Uterus (tissue), 4 donors: Measurements from ENCODE around the gene RPS6KA2. TPM values are rescaled to one million over a fixed set of nuclear protein-coding genes. Genes with fewer than 3 reads are reported as not detected.
"Not testable (repeated sequence)": the region's sequence is repeated elsewhere in the genome, so short reads cannot be mapped to it uniquely, and the experiment has no call there.

Source experiments
- DNase-seq, 2 donors: peaks; one replicate each; pipeline ENCODE4 v3.0.0-alpha.2; 2019 to 2020
- H3K27ac ChIP-seq, 2 donors: fragments of 200-600 bp; sonication (generic); 1 replicate in 1 of 2; 2 replicates in 1 of 2; pipeline ENCODE4 v1.5.1; 2016 to 2018
- H3K27me3 ChIP-seq, 2 donors: fragments of 200-600 bp; sonication (generic); one replicate each; pipeline ENCODE4 v1.5.1; 2018 to 2019; ENCODE audit warnings: control low read depth in 1 of 2
- H3K36me3 ChIP-seq, 2 donors: fragments of 200-600 bp; sonication (generic); one replicate each; pipeline ENCODE4 v1.5.1; 2019; ENCODE audit warnings: control low read depth in 1 of 2
- H3K4me1 ChIP-seq, 2 donors: fragments of 200-600 bp; sonication (generic); one replicate each; pipeline ENCODE4 v1.5.1; 2018 to 2019; ENCODE audit warnings: control low read depth in 1 of 2
- H3K4me3 ChIP-seq, 2 donors: fragments of 200-600 bp; sonication (generic); 1 replicate in 1 of 2; 2 replicates in 1 of 2; pipeline ENCODE4 v1.5.1; 2018 to 2019; ENCODE audit warnings: mild to moderate bottlenecking in 1 of 2
- H3K9me3 ChIP-seq, 2 donors: fragments of 200-600 bp; sonication (generic); one replicate each; pipeline ENCODE4 v1.5.1; 2019; ENCODE audit warnings: control low read depth in 1 of 2
- CTCF ChIP-seq, 4 experiments: fragments of 200-600 bp in 2 of 4; fragments of 450-650 bp in 2 of 4; sonication (generic) in 2 of 4; IDR thresholded peaks; one replicate each; pipeline ENCODE4 v1.5.1; 2016 to 2019; ENCODE audit warnings: antibody characterized with exemption in 4 of 4, mild to moderate bottlenecking in 2 of 4, moderate library complexity in 1 of 4
- POLR2A ChIP-seq, 2 donors: fragments of 450-650 bp; IDR thresholded peaks; one replicate each; pipeline ENCODE4 v1.6.1; 2016; ENCODE audit warnings: antibody characterized with exemption in 2 of 2, mild to moderate bottlenecking in 1 of 2, moderate library complexity in 1 of 2
- intact Hi-C: fragments of 100-400 bp; cut with DNase I; formaldehyde crosslinking; loops from one replicate; pipeline ENCODE4 v1.15.1; 2023; ENCODE audit warnings: low total_unique reads
- total RNA-seq, 4 donors: library from RNA; depleted of rRNA in 3 of 4; stranded (reverse); fragments of >200 nt in 3 of 4; gene quantifications; one replicate each; pipeline versions ENCODE4 v1.1.0 to v1.2.4, GENCODE V29; 2014 to 2023
- donor health status: DM: yes; HTN: yes; CAD: no.

The RPS6KA2 gene
- total RNA-seq, 4 donors from 2014 or later, result 34.0 to 78.4 (median 55.8) TPM

GRCh38 chr6:166369782-166370181 lies 257.3 kb downstream of the RPS6KA2 start:
- H3K4me3 ChIP-seq, result no peak overlapping the region
- H3K36me3 ChIP-seq, result no peaks in the 10 kb centered on the region
- no peaks in the 10 kb centered on the region for H3K9me3 ChIP-seq
- H3K27ac ChIP-seq, result no peak overlapping the region
- no peak for TF ChIP-seq CTCF (IDR thresholded peaks at IDR 0.05)
- no peak for TF ChIP-seq POLR2A (IDR thresholded peaks at IDR 0.05)
- no peaks in the 10 kb centered on the region for H3K4me1 ChIP-seq
- H3K27me3 ChIP-seq, result no peaks in the 10 kb centered on the region
- DNase-seq, result no peak
- intact Hi-C loops, result no loop called here

- no peaks in the 10 kb centered on the region for H3K27me3 ChIP-seq
- H3K9me3 ChIP-seq, result no peaks in the 10 kb centered on the region
- TF ChIP-seq POLR2A (IDR thresholded peaks at IDR 0.05), result no peak
- TF ChIP-seq CTCF (IDR thresholded peaks at IDR 0.05), result no peak
- H3K4me1 ChIP-seq, result no peaks in the 10 kb centered on the region
- H3K27ac ChIP-seq, result no peak overlapping the region
- intact Hi-C loops, result no loop called here
- no peaks in the 10 kb centered on the region for H3K36me3 ChIP-seq
- H3K4me3 ChIP-seq, result no peak overlapping the region
- no peak for DNase-seq
These were observed 260.1 kb downstream of the RPS6KA2 start for GRCh38 chr6:166366921-166367320.

- Histone ChIP-seq H3K4me1 (no peaks in the 10 kb centered on the region), H3K4me3 (no peak overlapping the region), H3K9me3 (no peaks in the 10 kb centered on the region), H3K27ac (no peak overlapping the region), H3K27me3 (no peaks in the 10 kb centered on the region), H3K36me3 (no peaks in the 10 kb centered on the region)
- no peak for DNase-seq
- intact Hi-C loops, result no loop called here
- no peak for TF ChIP-seq POLR2A (IDR thresholded peaks at IDR 0.05)
- TF ChIP-seq CTCF (IDR thresholded peaks at IDR 0.05), result no peak
These were observed 261.2 kb downstream of the RPS6KA2 start for GRCh38 chr6:166365806-166366205.

GRCh38 chr6:166365221-166365620 lies 261.8 kb downstream of the RPS6KA2 start:
- H3K27me3 ChIP-seq, result no peaks in the 10 kb centered on the region
- H3K36me3 ChIP-seq, result no peaks in the 10 kb centered on the region
- H3K9me3 ChIP-seq, result no peaks in the 10 kb centered on the region
- no peaks in the 10 kb centered on the region for H3K4me1 ChIP-seq
- H3K27ac ChIP-seq, result peak overlapping the region in 1 of 2 donors; percentile 51
- TF ChIP-seq CTCF (IDR thresholded peaks at IDR 0.05), result no peak
- TF ChIP-seq POLR2A (IDR thresholded peaks at IDR 0.05), result no peak
- intact Hi-C loops, result no loop called here
- DNase-seq, result no peak
- H3K4me3 ChIP-seq, result no peak overlapping the region

GRCh38 chr6:166364456-166364855 lies 262.6 kb downstream of the RPS6KA2 start:
- Histone ChIP-seq H3K27me3 (no peaks in the 10 kb centered on the region), H3K9me3 (no peaks in the 10 kb centered on the region), H3K36me3 (no peaks in the 10 kb centered on the region), H3K27ac (peak overlapping the region in 1 of 2 donors; percentile 51), H3K4me3 (no peak overlapping the region), H3K4me1 (no peaks in the 10 kb centered on the region)
- intact Hi-C loops, result no loop called here
- no peak for DNase-seq
- TF ChIP-seq CTCF (IDR thresholded peaks at IDR 0.05) (no peak), POLR2A (IDR thresholded peaks at IDR 0.05) (no peak)

GRCh38 chr6:166362427-166362826 lies 264.6 kb downstream of the RPS6KA2 start:
- H3K4me3 ChIP-seq, H3K27ac ChIP-seq, H3K27me3 ChIP-seq, H3K4me1 ChIP-seq, intact Hi-C loops, H3K36me3 ChIP-seq, H3K9me3 ChIP-seq, DNase-seq: not testable (repeated sequence)
